Ascending aorta (tissue), 2 donors: Measurements from ENCODE around the gene ADGRB2. TPM values are rescaled to one million over a fixed set of nuclear protein-coding genes. Genes with fewer than 3 reads are reported as not detected.

ENCODE experiments used
- DNase-seq, 2 donors: peaks; one replicate each; pipeline ENCODE4 v3.0.0-alpha.2; 2019; ENCODE audit warnings: low spot score in 2 of 2
- H3K27ac ChIP-seq, 2 donors: fragments of 200-600 bp; sonication (generic); one replicate each; pipeline ENCODE4 v1.5.1; 2016 to 2017; ENCODE audit warnings: mild to moderate bottlenecking in 1 of 2
- H3K27me3 ChIP-seq: fragments of 200-600 bp; sonication (generic); one replicate; pipeline ENCODE4 v1.5.1; 2017
- H3K36me3 ChIP-seq, 2 donors: fragments of 200-600 bp; sonication (generic); one replicate each; pipeline ENCODE4 v1.5.1; 2016
- H3K4me1 ChIP-seq, 2 donors: fragments of 200-600 bp; sonication (generic); one replicate each; pipeline ENCODE4 v1.5.1; 2016 to 2017; ENCODE audit warnings: mild to moderate bottlenecking in 1 of 2
- H3K4me3 ChIP-seq, 2 donors: fragments of 200-600 bp; sonication (generic); one replicate each; pipeline ENCODE4 v1.5.1; 2016 to 2017; ENCODE audit warnings: mild to moderate bottlenecking in 1 of 2
- H3K9me3 ChIP-seq, 2 donors: fragments of 200-600 bp; sonication (generic); one replicate each; pipeline ENCODE4 v1.5.1; 2016
- intact Hi-C: fragments of 100-400 bp; cut with DNase I; formaldehyde crosslinking; loops from one replicate; pipeline ENCODE4 v1.15.1; 2023
- total RNA-seq: library from RNA; depleted of rRNA; stranded (reverse); fragments of >200 nt; gene quantifications from one replicate; pipeline ENCODE4 v1.1.0, GENCODE V29; 2016
- TF ChIP-seq, protein P1 (sequence below), 3 experiments: fragments of 200-600 bp in 2 of 3; fragments of 450-650 bp in 1 of 3; sonication (generic) in 2 of 3; IDR thresholded peaks; one replicate each; pipeline ENCODE4 v1.5.1; 2016 to 2019; ENCODE audit warnings: antibody characterized with exemption in 3 of 3, mild to moderate bottlenecking in 1 of 3, moderate library complexity in 1 of 3

The ADGRB2 gene
- total RNA-seq, 1 donor from 2014 or later: 1.9 TPM

DNA sequence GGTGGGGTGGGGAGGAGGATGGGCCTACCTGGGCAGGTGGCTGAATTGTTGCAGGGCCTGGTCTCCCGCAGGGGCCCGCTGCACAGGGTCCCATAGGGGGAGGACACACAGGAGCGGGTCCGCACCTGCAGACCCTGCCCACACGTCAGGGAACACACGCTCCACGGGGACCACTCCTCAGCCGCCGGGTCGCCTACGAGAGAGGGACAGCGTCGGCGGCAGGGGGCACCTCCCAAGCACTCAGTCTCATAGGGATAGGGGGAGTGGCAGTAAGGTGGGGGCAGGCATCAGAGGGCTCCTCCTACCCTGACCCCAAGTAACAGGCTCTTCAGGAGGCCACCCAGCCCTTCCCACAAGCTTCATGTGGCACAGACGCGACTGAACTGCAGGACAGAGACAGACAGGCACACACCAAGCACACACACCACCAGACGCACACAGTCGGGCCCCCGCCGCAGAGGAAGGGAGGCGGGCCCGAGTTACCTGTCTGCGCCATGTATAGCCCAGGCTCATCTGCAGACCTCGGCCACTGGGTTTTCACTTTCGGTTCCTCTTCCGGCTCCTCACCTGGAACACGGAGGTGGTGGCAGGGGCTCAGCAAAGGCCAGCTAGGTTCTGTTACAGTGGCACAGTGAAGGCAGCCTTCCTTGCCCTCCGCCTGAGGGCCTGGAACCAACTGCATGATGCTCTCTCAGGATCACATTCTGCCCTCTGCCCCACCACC lies 19.8 kb downstream of the ADGRB2 start:
- no peaks in the 10 kb centered on the region for H3K36me3 ChIP-seq
- no peak for DNase-seq
- no peaks in the 10 kb centered on the region for H3K27me3 ChIP-seq
- TF ChIP-seq, protein P1, sequence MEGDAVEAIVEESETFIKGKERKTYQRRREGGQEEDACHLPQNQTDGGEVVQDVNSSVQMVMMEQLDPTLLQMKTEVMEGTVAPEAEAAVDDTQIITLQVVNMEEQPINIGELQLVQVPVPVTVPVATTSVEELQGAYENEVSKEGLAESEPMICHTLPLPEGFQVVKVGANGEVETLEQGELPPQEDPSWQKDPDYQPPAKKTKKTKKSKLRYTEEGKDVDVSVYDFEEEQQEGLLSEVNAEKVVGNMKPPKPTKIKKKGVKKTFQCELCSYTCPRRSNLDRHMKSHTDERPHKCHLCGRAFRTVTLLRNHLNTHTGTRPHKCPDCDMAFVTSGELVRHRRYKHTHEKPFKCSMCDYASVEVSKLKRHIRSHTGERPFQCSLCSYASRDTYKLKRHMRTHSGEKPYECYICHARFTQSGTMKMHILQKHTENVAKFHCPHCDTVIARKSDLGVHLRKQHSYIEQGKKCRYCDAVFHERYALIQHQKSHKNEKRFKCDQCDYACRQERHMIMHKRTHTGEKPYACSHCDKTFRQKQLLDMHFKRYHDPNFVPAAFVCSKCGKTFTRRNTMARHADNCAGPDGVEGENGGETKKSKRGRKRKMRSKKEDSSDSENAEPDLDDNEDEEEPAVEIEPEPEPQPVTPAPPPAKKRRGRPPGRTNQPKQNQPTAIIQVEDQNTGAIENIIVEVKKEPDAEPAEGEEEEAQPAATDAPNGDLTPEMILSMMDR (IDR thresholded peaks at IDR 0.05): no peak
- H3K27ac ChIP-seq: no peak overlapping the region
- intact Hi-C loops: no loop called here
- peaks cover 0 to 3% of the 10 kb centered on the region in 2 donors for H3K4me1 ChIP-seq
- no peak overlapping the region for H3K4me3 ChIP-seq
- no peaks in the 10 kb centered on the region for H3K9me3 ChIP-seq

DNA sequence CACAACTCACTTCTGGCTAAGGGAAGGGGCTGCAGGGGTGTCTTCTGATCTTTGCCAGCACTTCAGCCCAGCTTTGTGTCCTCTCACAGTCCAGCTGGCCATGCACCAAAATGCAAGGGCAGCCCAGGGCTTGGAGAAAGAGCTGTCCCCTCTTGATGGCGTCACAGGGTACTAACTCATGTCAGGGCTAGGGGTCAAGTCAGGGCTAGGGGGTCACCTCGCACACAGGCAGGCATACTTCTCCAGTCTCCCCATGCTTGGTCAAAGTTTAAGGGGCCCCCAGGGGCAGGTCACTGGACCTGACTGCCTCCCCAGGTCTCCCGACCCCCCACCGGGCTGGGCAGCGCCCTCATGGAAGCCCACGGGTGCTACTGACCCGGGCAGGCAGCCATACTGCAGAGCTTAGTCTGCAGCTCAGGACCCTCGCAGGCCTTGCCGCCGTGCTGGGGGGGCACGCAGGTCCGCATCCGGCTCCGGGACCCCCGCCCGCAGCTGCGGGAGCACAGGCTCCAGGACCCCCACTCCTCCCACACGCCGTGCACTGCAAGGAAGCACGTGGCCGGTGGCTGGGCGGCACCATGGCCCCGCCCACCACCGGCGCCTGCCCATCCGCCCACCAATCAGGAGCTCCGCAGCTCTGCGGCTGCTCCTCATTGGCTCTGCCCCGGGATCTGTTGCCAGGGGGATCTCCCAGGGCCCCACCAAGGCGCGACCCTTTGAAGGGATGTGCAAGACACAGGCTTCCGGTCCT lies 21.5 kb downstream of the ADGRB2 start:
- intact Hi-C loops: no loop called here
- Histone ChIP-seq H3K27ac (no peak overlapping the region), H3K27me3 (no peaks in the 10 kb centered on the region), H3K4me1 (peaks cover 0 to 3% of the 10 kb centered on the region in 2 donors), H3K9me3 (no peaks in the 10 kb centered on the region), H3K4me3 (no peak overlapping the region), H3K36me3 (no peaks in the 10 kb centered on the region)
- TF ChIP-seq, protein P1 (IDR thresholded peaks at IDR 0.05): no peak
- no peak for DNase-seq

GRCh38 chr1:31739346-31739745 lies 24.8 kb downstream of the ADGRB2 start:
- intact Hi-C loops: no loop called here
- H3K27ac ChIP-seq: no peak overlapping the region
- DNase-seq: no peak
- H3K9me3 ChIP-seq: no peaks in the 10 kb centered on the region
- H3K27me3 ChIP-seq: no peaks in the 10 kb centered on the region
- TF ChIP-seq, protein P1 (IDR thresholded peaks at IDR 0.05): no peak
- no peak overlapping the region for H3K4me3 ChIP-seq
- H3K4me1 ChIP-seq: no peaks in the 10 kb centered on the region
- H3K36me3 ChIP-seq: no peaks in the 10 kb centered on the region

- H3K9me3 ChIP-seq: no peaks in the 10 kb centered on the region
- intact Hi-C loops: no loop called here
- no peak overlapping the region for H3K27ac ChIP-seq
- no peak for DNase-seq
- TF ChIP-seq, protein P1 (IDR thresholded peaks at IDR 0.05): no peak
- no peaks in the 10 kb centered on the region for H3K27me3 ChIP-seq
- H3K4me3 ChIP-seq: no peak overlapping the region
- no peaks in the 10 kb centered on the region for H3K4me1 ChIP-seq
- H3K36me3 ChIP-seq: no peaks in the 10 kb centered on the region
Measured at GRCh38 chr1:31736675-31737074, 27.5 kb downstream of the ADGRB2 start.

- H3K4me3 ChIP-seq: no peak overlapping the region
- intact Hi-C loops: no loop called here
- H3K9me3 ChIP-seq: no peaks in the 10 kb centered on the region
- TF ChIP-seq, protein P1 (IDR thresholded peaks at IDR 0.05): no peak
- no peaks in the 10 kb centered on the region for H3K4me1 ChIP-seq
- H3K36me3 ChIP-seq: no peaks in the 10 kb centered on the region
- DNase-seq: no peak
- no peak overlapping the region for H3K27ac ChIP-seq
- H3K27me3 ChIP-seq: no peaks in the 10 kb centered on the region
Measured at GRCh38 chr1:31735571-31735970, 28.6 kb downstream of the ADGRB2 start.
